Renal pelvis (tissue), 4 donors: ENCODE data around the gene GAK. TPM values are rescaled to one million over a fixed set of nuclear protein-coding genes. Genes with fewer than 3 reads are reported as not detected.
A peak's percentile ranks its signal among the peaks of the same experiment; 100 is the strongest.

Source experiments
- DNase-seq: peaks from one replicate; pipeline ENCODE4 v3.0.0-alpha.2; 2013
- polyA plus RNA-seq, 3 donors: library from polyadenylated mRNA; unstranded; fragments of 120-200 nt; gene quantifications; one replicate each; pipeline ENCODE4 v1.2.1, GENCODE V29; 2013; ENCODE audit not compliant: insufficient read length in 3 of 3

GAK gene
- polyA plus RNA-seq, 3 donors = 69.7 to 87.9 (median 73.2) TPM

DNA sequence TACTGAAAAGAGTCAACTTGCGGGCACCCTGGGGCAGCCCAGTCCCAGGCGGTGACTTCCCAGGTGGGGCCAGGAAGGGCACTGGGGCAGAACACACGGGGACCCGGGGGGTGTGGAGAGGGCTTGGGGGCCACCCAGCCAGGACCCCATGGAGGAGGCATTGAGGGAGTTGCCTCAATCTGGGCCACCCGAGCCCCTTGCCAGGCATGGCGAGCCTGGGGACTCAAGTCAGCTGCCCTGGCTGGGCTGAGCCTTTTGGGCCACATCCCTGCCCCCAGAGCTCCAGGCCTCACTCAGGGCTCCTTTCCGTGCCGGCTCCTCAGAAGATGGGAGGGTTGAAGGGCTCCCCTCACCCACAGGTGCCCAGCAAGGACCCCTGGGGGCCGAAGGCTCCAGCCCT lies 99.6 kb downstream of the GAK start:
- no peak for DNase-seq

GRCh38 chr4:832108-832507 lies 100.0 kb downstream of the GAK start:
- DNase-seq = no peak

DNA sequence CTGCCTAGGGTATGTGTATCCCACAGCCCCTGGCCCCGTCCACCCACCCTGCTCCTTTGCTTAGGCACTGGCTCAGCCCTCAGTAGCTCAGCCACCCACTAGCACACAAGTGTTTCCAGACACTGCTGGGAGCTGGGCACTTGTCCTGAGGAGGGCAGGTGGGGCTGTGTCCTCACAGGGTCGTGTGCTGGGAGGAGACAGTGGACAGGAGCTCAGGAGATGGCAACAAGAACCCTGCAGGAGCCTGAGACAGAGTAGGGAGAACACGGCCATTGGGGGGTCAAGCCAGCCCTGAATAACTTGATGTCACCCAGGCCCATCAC lies 100.7 kb downstream of the GAK start:
- DNase-seq = no peak

DNA sequence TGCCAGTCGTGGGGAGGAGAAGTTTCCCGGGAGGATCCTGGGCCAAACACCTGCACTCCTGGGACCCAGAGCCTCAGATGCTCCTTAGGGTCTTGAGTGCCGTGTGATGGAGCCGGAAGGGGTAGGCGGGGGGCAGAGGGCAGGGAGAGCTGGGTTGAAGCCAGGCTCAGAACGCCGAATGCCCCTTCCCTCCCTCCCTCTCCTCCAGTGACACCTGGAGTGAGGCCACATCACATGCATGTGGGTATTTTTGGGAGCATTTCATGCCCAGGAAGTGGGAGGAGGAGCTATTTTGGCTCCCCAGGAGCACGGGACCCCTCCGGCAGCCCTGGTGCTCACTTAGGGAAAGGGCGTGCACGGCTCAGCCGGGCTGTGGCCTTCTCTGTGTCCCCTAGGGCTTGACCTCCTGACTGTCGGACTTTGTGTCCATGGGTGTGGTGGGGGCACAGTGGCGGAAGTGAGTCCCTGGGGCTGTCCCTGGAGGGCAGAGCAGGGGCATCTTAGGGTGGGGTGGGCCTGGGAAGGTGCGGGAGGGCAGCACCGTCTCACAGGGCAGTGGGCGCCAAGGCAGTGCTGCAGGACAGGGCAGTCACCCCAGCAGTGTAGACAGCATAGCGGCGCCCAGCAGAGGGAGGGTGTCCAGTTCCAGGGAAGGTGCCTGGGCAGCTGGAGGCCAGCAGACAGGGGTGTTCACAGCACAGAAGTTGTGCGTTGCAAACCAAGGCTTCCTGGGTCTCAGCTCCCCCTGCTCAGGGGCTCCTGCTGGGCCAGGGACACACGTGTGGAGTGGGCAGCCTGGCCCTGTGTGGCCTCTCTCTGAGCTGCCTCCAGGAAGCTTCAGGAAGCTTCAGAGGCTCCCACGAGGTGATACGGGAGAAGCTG lies 101.3 kb downstream of the GAK start:
- DNase-seq = no peak

DNA sequence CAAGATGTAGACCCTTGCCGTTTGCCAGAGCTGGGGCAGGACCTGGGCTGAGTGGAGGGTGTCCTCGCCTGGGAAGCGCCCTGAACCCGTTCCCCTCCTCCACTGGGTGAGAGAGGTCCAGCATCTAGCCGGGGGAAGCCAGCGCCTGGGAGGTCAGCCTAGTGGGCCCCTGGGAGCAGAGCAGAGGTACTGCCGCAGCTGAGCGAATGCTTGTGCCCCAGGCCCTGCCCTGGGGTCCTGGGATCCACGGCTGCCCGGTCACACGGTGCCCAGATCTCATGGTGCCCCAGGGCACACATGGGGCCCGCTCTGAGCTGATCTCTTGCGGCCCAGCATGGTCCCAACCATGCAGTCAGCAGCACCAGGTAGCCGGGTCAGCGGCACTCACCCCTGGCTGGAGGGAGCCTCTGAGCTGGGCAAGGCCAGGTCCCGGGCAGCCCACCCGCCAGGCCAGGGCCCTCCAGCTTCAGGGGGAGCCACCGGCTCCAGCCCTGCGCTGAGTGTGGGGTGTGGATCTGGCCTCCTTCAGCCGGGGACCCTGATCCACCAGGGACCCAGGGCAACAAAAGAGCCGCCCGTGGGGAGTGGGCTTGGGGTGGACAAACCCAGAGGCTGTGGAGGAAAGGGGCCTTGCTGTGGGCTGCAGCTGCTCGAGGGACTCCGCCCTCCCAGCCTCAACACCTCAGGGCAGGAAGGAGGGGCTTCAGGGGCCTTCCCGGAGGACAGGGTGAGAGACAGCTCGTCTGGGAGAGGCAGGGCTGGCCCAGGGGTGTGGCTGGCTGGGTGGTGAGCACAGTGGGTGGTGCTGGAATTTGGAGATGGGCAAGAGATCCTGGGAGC lies 102.1 kb downstream of the GAK start:
- no peak for DNase-seq

GRCh38 chr4:829291-829690 lies 102.8 kb downstream of the GAK start:
- no peak for DNase-seq

DNA sequence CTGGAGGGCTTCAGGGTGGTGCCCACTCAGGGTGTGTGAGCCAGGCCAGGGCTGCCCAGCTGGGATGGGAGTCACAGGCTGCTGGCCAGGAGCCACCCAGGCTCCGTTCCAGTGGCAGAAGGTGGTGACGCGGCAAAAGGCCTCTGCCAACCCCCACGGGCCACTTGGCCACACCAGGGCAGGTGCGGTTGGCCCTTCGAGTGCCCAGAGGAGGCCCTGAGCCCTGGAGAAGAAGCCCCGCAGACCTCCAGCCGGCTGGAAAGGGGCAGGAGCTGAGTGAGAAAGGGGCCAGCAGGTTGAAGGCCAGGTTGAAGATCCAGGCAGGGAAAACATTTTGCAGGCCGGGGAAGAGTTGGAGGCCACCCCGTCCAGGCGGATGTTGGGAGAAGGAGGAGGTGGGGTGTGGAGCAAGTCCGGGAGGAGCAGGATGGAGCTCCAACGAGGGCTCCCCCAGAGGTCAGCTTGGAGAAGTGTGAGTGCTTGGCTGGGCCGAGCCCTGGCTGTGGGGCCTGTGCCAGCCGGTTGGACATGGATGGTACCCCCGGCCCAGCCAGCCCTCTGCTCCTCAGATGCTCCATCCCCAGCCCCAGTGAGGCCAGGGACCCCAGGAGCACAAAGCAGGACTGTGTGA lies 103.4 kb downstream of the GAK start:
- DNase-seq = no peak

GRCh38 chr4:827209-828081 lies 104.7 kb downstream of the GAK start:
- no peak for DNase-seq

DNA sequence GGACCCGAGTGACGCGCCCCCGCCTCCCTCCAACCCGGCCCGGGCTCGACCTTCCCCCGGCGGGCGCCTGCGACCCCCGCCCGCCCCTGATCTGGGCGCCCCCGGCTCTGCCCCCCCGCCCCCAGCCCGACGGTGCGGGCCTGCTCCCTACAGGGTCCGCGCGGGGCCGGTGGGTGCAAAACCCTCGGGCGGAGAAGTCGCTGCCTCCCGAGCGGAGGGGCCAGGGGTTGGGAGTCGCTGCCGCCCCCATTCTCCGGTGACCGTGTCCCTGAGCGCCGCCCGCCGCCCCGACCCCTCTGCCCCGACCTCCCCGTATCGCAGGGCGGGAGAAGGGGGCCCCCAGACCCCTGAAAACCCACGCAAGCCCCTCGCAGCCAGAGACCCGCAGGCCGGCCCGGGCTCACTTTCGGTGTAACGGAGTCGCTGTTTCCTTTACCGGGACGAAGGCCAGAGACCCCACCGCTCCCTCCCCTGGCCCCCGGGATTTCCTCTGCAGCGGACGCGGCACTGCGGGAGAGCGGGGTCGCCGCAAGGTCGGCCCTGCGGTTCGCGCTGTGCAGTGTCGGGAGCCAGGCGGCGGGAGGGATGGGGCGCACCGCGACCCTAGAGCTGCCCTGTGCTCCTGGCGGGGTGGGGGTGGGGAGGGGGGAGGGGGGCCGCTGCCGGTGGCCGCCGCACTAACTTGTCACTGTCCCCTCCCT lies 105.5 kb downstream of the GAK start:
- DNase-seq = no peak

DNA sequence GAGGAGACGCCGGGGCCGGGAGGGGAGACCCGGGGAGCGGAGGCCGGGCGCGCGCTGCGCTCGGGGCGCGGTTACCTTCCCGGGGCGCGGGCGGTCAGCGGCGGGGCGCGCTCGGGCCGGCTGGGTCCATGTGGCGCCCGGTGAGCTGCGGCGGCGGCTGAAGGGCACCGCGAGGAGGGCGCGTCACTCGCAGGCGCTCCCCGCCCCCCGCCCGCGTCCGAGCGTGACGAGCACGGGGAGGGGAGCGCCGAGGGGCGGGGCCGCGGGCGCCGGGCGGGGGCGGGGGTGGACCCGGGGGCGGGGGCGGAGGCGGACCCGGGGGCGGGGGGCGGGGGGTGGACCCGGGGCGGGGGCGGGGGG lies 106.2 kb downstream of the GAK start, which contains the start of gene CPLX1:
CPLX1 (minus strand) TSS at position 159 of the 360 bp plus-strand sequence. CDS start 1,607 bp downstream, outside the sequence.
- no peak for DNase-seq

DNA sequence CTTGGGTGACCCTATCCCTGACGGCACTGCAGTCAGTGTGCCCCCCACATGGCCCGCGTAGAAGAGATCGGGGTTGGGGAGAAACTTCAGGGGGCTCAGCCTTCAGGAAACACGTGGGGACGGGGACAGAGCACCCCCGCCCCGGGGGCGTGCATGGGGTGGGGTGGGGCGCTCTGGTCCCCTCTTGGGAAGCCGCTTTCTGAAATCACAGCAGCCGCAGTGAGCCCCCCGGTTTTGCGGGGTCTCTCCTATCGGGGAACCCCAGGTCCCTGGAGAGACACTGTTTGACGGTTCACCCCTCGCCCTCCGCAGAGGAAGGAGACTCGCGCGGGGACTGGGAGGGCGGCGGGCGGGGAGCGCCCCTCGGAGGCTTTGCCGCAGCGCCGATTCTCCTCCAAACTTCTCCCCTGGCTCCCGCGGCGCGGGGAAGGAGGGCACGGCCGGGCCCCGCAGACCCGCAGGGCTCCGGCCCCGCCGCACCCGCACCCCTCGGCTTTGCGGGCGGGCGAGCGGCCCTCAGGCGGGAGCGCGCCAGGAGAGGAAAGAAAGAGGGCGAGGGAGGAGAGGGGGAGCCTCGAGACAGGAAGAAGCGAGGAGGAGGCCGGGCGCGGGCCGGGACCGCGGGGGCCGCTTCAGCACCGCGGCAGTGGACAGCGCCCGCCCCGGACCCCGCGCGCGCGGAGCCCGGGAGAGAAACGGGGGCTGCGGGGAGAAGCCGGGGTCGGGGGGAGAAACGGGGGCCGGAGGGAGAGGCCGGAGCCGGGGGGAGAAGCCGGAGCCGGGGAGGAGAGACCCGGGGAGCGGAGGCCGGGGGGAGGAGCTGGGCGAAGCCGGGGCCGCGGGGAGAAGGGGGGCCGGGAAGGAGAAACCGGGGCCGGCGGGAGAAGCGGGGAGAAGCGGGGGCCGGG lies 106.8 kb downstream of the GAK start:
- peak; percentile 53 for DNase-seq

DNA sequence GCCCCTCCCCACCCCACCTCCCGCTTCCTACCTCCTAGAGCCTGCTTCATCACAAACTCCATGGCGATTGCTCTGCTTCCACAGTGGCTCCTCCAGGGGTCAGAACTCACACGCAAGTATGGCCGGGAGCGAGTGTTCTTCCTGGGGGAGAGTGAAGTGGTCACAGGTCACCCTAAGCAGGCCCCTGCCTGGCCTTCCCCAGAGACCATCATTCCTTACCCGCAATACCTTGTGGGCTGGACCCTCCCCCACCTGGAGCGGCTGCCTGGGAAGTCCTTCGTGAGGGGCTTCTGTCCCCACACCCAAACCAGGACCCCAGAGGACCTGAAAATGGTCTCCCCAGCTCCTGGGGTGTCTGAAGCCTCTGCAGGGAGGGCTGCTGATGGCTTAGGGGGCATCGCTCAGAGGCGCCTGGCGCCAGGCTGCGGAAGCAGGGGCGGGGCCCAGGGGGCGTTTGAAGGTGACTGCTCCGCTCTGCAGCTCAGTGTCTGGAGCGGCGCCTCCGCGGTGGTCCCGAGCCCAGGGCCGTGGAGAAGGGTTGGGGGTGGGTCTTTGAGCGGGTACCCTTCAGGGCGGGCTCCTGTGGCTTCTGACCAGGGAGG lies 107.6 kb downstream of the GAK start:
- no peak for DNase-seq

- DNase-seq = no peak
Measured at GRCh38 chr4:823761-824460, 108.2 kb downstream of the GAK start.

DNA sequence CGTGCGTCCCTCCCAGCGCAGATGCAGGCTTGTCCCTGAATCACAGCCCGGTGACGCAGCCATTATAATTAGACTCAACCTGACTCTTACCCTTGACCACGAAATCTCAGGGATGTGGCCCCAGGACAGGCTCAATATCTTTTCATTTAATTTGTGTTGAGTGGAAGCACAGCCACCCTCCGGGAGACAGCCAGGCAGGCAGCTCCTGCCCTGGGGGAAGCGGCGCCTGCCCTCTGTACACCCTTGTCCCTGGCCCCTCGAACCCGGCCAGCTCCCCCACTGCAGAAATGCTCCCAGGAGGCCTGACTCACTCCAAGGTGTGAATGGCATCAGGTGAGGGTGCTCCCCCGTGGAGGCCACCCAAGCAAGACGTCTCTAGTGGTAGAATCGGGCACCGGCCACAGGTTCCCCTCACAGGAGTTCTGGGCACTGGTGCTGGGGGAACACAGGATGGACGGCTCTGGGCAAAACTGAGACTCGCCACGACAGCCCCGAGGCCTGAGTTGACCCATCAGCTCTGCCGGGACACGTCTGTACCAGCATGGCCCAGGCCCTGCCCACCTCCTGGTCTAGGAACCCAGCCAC lies 108.8 kb downstream of the GAK start:
- no peak for DNase-seq

DNA sequence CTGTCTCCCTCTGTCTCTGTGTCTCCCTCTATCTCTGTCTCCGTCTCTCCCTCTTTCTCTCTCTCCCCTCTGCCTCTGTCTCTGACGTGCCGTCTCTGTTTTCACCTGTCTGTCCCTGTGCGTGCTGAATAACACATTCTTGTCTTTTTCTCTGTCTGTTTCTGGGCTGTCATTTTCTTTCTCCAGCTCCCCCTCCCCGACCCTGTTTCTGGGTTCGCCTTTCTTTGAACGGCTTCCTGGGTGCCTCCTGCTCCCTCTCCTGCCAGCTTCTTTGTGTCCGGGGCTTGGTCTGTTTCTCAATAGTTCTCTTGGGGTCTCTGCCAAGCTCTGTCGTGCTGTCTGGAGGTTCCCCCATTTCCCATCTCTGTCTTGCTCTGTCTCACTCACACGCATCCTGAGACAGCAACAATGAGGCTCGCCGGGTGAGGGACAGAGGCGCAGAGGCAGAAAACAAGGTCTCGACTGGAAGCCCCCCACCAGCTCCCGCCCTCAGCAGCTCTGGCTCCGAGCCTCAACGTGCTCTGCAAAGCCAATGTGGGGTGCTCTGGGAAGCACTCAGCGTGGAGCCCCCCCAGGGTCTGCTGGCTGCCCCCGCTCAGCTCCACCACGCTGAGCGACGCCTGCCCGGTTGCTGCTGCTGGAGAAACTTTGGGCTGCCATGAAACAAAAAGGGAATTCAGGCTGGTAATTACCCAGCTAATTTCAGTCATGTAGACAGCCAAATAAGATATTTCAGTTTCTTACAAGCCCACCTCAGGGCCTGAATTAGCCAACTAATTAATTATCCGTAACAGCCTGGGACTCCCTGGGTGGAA lies 109.5 kb downstream of the GAK start:
- DNase-seq = no peak

GRCh38 chr4:821631-822030 lies 110.5 kb downstream of the GAK start:
- no peak for DNase-seq

- no peak for DNase-seq
Measured at GRCh38 chr4:821181-821591, 110.9 kb downstream of the GAK start.
